GM10847 (cell line): Measurements from ENCODE around the gene FTCDNL1.

Experiments used
- POLR2A ChIP-seq: IDR thresholded peaks from 2 replicates; pipeline ENCODE4 v1.6.1; 2011; ENCODE audit not compliant: insufficient read length; ENCODE audit errors: extremely low read depth

Gene FTCDNL1

GRCh38 chr2:199743415-199744120, 107.4 kb downstream of the FTCDNL1 start:
- no peak for TF ChIP-seq POLR2A

GRCh38 chr2:199742884-199743283, 108.1 kb downstream of the FTCDNL1 start:
- no peak for TF ChIP-seq POLR2A

- TF ChIP-seq POLR2A: no peak
Observed at GRCh38 chr2:199740111-199740428, 110.9 kb downstream of the FTCDNL1 start.

- no peak for TF ChIP-seq POLR2A
Observed at GRCh38 chr2:199739413-199740110, 111.4 kb downstream of the FTCDNL1 start.

GRCh38 chr2:199738727-199739412, 112.1 kb downstream of the FTCDNL1 start:
- no peak for TF ChIP-seq POLR2A

GRCh38 chr2:199734651-199735050, 116.3 kb downstream of the FTCDNL1 start:
- TF ChIP-seq POLR2A: no peak

GRCh38 chr2:199734011-199734410, 117.0 kb downstream of the FTCDNL1 start:
- TF ChIP-seq POLR2A: no peak

- no peak for TF ChIP-seq POLR2A
Observed at GRCh38 chr2:199727801-199728200, 123.2 kb downstream of the FTCDNL1 start.

GRCh38 chr2:199727306-199727705, 123.7 kb downstream of the FTCDNL1 start:
- TF ChIP-seq POLR2A: no peak

- TF ChIP-seq POLR2A: no peak
Observed at GRCh38 chr2:199718074-199718473, 132.9 kb downstream of the FTCDNL1 start.

GRCh38 chr2:199717587-199717907, 133.4 kb downstream of the FTCDNL1 start:
- TF ChIP-seq POLR2A: no peak

- no peak for TF ChIP-seq POLR2A
Observed at GRCh38 chr2:199716807-199717586, 134.0 kb downstream of the FTCDNL1 start.

GRCh38 chr2:199713746-199714145, 137.2 kb downstream of the FTCDNL1 start:
- no peak for TF ChIP-seq POLR2A

GRCh38 chr2:199710551-199710950, 140.4 kb downstream of the FTCDNL1 start:
- TF ChIP-seq POLR2A: no peak
